HEK293 (cell line): Measurements from ENCODE around the gene ALKBH2.

Source experiments
- CTCF ChIA-PET: fragments of 350-600 bp; formaldehyde crosslinking; extraction: SDS; loops from one replicate; lab custom pipeline; 2021; ENCODE audit warnings: antibody characterized with exemption; lab: Yijun Ruan, JAX
- POLR2A ChIA-PET: fragments of 300-600 bp; formaldehyde crosslinking; extraction: SDS; loops from one replicate; lab custom pipeline; 2020; ENCODE audit warnings: antibody characterized with exemption, inconsistent platforms; lab: Yijun Ruan, JAX
- H3K27ac ChIP-seq: fragments of 200-500 bp; sonication (Bioruptor generic); 2 replicates; pipeline ENCODE4 v1.5.1; 2014; ENCODE audit warnings: low read depth, low read length, control low read depth, inconsistent platforms; ENCODE audit errors: extremely low read depth
- H3K36me3 ChIP-seq, 2 experiments: fragments of 200-500 bp in 1 of 2; sonication (Bioruptor generic) in 1 of 2; 1 replicate in 1 of 2; 2 replicates in 1 of 2; pipeline ENCODE4 v1.5.1; 2014 to 2017; ENCODE audit warnings: inconsistent platforms in 2 of 2, low read length in 2 of 2; ENCODE audit not compliant: control insufficient read depth in 2 of 2, insufficient read depth in 1 of 2
- H3K4me1 ChIP-seq: fragments of 200-500 bp; sonication (Bioruptor generic); 2 replicates; pipeline ENCODE4 v1.5.1; 2014; ENCODE audit warnings: mild to moderate bottlenecking, low read length, inconsistent platforms; ENCODE audit not compliant: control insufficient read depth, insufficient read depth
- H3K4me3 ChIP-seq: 2 replicates; pipeline ENCODE4 v1.5.1; 2011; ENCODE audit warnings: low read depth, mild to moderate bottlenecking, control low read depth, low read length, moderate library complexity
- H3K9me3 ChIP-seq: fragments of 200-500 bp; sonication (Bioruptor generic); 2 replicates; pipeline ENCODE4 v1.5.1; 2014; ENCODE audit warnings: low read depth, low read length, inconsistent platforms; ENCODE audit not compliant: control insufficient read depth, insufficient read depth
- OSR2 ChIP-seq: fragments of 450-650 bp; formaldehyde crosslinking; IDR thresholded peaks from 2 replicates; pipeline ENCODE4 v1.5.1; 2016; ENCODE audit warnings: missing biosample characterization, missing genetic modification characterization
- PRDM10 ChIP-seq: fragments of 450-650 bp; formaldehyde crosslinking; IDR thresholded peaks from 2 replicates; pipeline ENCODE4 v1.5.1; 2016; ENCODE audit warnings: missing biosample characterization, missing genetic modification characterization
- SCRT1 ChIP-seq: fragments of 450-650 bp; formaldehyde crosslinking; IDR thresholded peaks from 2 replicates; pipeline ENCODE4 v1.5.1; 2016; ENCODE audit warnings: missing biosample characterization, missing genetic modification characterization, borderline replicate concordance
- TRIM28 ChIP-seq: IDR thresholded peaks from 2 replicates; pipeline ENCODE4 v1.6.1; 2011; ENCODE audit warnings: low read length, control low read depth, borderline replicate concordance
- ZBTB8A ChIP-seq: fragments of 450-650 bp; formaldehyde crosslinking; IDR thresholded peaks from 2 replicates; pipeline ENCODE4 v1.5.1; 2016; ENCODE audit warnings: missing biosample characterization, missing genetic modification characterization
- ZFHX2 ChIP-seq: fragments of 450-650 bp; formaldehyde crosslinking; conservative IDR thresholded peaks from 2 replicates; pipeline ENCODE4 v1.5.1; 2016; ENCODE audit warnings: missing biosample characterization, missing genetic modification characterization
- ZNF19 ChIP-seq: fragments of 450-650 bp; formaldehyde crosslinking; IDR thresholded peaks from 2 replicates; pipeline ENCODE4; 2016; ENCODE audit warnings: missing biosample characterization, missing genetic modification characterization, low read depth
- ZNF24 ChIP-seq: fragments of 450-650 bp; formaldehyde crosslinking; IDR thresholded peaks from 2 replicates; pipeline ENCODE4 v1.5.1; 2016; ENCODE audit warnings: missing biosample characterization, missing genetic modification characterization
- ZNF354C ChIP-seq: fragments of 450-650 bp; formaldehyde crosslinking; IDR thresholded peaks from 2 replicates; pipeline ENCODE4 v1.5.1; 2016; ENCODE audit warnings: missing biosample characterization, missing genetic modification characterization, low read depth, borderline replicate concordance
- ZNF48 ChIP-seq: fragments of 450-650 bp; formaldehyde crosslinking; IDR thresholded peaks from 2 replicates; pipeline ENCODE4 v1.5.1; 2016; ENCODE audit warnings: missing biosample characterization, missing genetic modification characterization
- ZNF560 ChIP-seq: fragments of 450-650 bp; formaldehyde crosslinking; IDR thresholded peaks from 2 replicates; pipeline ENCODE4 v1.5.1; 2017; ENCODE audit warnings: missing biosample characterization, missing genetic modification characterization, borderline replicate concordance
- ZNF660 ChIP-seq: fragments of 450-650 bp; IDR thresholded peaks from 2 replicates; pipeline ENCODE4 v1.5.1; 2018; ENCODE audit warnings: missing biosample characterization, mild to moderate bottlenecking, missing genetic modification characterization
- ZSCAN30 ChIP-seq: fragments of 450-650 bp; IDR thresholded peaks from 2 replicates; pipeline ENCODE4 v1.5.1; 2018; ENCODE audit warnings: missing biosample characterization, mild to moderate bottlenecking, missing genetic modification characterization, moderate library complexity
- TF ChIP-seq, protein P1 (sequence below): fragments of 450-650 bp; formaldehyde crosslinking; IDR thresholded peaks from 2 replicates; pipeline ENCODE4 v1.5.1; 2017; ENCODE audit warnings: missing biosample characterization, missing genetic modification characterization
- TF ChIP-seq, protein P2 (sequence below): fragments of 450-650 bp; formaldehyde crosslinking; IDR thresholded peaks from 2 replicates; pipeline ENCODE4 v1.5.1; 2017; ENCODE audit warnings: missing biosample characterization, missing genetic modification characterization

Gene ALKBH2

DNA sequence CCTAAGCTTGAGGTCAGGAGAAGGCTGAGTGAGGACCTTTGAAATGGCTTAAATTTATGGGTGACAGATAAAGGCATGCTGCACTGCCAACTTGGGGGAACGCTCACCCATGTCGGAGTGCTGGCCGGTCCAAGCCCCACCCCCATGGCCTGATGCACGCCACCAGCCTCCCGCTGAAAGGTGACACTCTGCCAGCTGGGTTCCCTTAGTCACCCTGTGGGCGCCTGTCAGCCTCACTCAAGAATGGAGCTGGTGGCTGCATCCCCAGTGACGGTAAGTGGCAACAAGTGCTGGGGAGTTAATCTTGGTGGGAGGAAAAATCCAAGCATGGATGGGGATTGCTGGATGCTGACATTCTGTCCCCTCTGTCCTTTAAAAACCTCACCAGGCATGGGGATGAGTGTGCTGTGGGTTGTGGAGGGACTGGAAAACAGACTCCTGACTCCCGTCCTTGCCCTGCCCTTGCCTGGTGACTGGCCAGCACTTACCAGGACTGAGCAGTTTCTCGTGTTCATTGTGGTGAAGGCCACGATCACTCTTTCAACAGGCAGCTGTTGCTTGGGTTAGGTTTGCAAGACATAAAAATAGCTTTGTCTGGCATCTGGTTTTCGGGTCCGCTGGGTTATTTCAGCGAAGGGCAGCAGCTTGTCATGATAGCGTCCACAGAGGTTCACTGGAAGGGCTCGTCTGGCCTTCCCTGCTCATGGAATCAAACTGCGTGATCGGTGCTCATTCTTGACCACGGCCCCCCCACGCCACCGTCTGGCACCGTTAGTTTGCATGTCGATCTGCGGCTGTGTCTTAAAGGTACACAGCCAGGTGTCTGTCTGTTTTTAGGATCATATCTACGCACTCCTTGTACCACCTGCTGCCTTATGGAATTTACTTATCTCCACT, 38.1 kb upstream of the ALKBH2 start (continued):
- TF ChIP-seq, protein P1, sequence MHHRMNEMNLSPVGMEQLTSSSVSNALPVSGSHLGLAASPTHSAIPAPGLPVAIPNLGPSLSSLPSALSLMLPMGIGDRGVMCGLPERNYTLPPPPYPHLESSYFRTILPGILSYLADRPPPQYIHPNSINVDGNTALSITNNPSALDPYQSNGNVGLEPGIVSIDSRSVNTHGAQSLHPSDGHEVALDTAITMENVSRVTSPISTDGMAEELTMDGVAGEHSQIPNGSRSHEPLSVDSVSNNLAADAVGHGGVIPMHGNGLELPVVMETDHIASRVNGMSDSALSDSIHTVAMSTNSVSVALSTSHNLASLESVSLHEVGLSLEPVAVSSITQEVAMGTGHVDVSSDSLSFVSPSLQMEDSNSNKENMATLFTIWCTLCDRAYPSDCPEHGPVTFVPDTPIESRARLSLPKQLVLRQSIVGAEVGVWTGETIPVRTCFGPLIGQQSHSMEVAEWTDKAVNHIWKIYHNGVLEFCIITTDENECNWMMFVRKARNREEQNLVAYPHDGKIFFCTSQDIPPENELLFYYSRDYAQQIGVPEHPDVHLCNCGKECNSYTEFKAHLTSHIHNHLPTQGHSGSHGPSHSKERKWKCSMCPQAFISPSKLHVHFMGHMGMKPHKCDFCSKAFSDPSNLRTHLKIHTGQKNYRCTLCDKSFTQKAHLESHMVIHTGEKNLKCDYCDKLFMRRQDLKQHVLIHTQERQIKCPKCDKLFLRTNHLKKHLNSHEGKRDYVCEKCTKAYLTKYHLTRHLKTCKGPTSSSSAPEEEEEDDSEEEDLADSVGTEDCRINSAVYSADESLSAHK = no peak
- TF ChIP-seq ZSCAN30 (tag by site-specific recombination) (peak; percentile 80), ZBTB8A (tag by site-specific recombination) (no peak), SCRT1 (tag by site-specific recombination) (peak; percentile 51; the same call in 1 of the 2 replicates), ZNF354C (tag by site-specific recombination) (no peak), ZNF19 (tag by site-specific recombination) (no peak), TRIM28 (no peak)
- TF ChIP-seq, protein P2, sequence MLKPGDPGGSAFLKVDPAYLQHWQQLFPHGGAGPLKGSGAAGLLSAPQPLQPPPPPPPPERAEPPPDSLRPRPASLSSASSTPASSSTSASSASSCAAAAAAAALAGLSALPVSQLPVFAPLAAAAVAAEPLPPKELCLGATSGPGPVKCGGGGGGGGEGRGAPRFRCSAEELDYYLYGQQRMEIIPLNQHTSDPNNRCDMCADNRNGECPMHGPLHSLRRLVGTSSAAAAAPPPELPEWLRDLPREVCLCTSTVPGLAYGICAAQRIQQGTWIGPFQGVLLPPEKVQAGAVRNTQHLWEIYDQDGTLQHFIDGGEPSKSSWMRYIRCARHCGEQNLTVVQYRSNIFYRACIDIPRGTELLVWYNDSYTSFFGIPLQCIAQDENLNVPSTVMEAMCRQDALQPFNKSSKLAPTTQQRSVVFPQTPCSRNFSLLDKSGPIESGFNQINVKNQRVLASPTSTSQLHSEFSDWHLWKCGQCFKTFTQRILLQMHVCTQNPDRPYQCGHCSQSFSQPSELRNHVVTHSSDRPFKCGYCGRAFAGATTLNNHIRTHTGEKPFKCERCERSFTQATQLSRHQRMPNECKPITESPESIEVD (tag by site-specific recombination) = no peak

DNA sequence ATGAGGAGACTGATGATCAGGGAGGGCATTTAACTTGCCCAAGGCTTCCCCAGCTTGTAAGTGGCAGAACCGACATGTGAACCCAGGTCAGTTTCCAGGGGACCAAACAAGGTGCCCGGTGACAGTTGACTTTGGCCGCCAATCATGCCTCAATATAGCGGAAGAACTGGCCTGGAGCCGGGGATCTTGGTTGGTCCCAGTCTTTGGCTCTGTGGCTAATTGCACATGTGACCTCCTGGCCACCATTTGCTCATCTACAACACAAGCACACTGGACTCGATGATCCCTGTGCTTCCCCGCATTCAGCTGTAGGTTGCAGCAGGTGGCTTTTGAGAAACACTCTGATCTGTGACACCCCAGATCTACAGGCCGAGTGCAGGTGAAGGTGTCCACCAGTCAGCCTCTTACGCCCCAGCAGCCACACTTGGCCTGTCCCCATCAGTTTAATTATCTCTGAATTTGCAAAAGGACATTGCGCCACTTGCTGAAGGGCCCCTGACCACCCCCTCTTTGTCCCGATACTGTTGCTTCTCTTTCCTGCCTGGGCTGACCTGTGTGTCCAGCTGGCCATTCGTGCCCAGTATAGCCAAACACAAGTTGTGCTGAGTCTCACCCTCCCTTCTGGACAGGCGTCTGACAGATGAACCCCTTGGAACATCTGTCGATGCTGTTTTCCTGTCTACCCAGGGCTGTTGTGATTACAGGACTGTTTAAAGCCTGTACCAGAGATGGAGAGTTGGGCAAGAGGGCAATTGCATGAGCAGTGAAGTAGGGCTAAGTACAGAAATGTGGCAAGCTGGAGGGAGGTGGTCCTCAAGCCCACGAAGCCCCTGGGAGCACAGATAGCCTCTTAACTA, 37.3 kb upstream of the ALKBH2 start:
- POLR2A ChIA-PET = no interaction called here
- Histone ChIP-seq H3K27ac (no peak overlapping the region), H3K4me3 (no peak overlapping the region), H3K4me1 (no peaks in the 10 kb centered on the region), H3K36me3 (no peaks in the 10 kb centered on the region)
- no peak for TF ChIP-seq OSR2 (tag by site-specific recombination)
- TF ChIP-seq ZNF660 (tag by site-specific recombination) = no peak
- TF ChIP-seq PRDM10 (tag by site-specific recombination) = no peak
- TF ChIP-seq ZNF48 (tag by site-specific recombination) = no peak
- no peak for TF ChIP-seq ZNF560
- TF ChIP-seq ZFHX2 (tag by site-specific recombination) = no peak
- TF ChIP-seq ZNF24 (tag by site-specific recombination) = no peak
- TF ChIP-seq, protein P2 (tag by site-specific recombination) = no peak
- TF ChIP-seq, all 188 proteins: peak for 0
- no peaks in the 10 kb centered on the region for H3K9me3 ChIP-seq
- CTCF ChIA-PET = interaction anchor here (0.5 to 0.9 kb wide), 2 partner anchors 248 to 258 kb away, joined by 3 to 5 read pairs; no protein-coding TSS in a partner anchor
